ENCODE results near the gene RPS27L. TPM values are rescaled to one million over a fixed set of nuclear protein-coding genes. Genes with fewer than 3 reads are reported as not detected.
A peak's percentile ranks its signal among the peaks of the same experiment; 100 is the strongest.

The RPS27L gene
- total RNA-seq, 1 experiment from 2014 or later, result 77.0 TPM

- peak overlapping the region; percentile 87 for H2AFZ ChIP-seq
- H3K9me2 ChIP-seq (ENCODE audit: insufficient read depth), result no peaks in the 10 kb centered on the region
- ChIA-PET POLR2A (ENCODE audit: unreplicated experiment) (interaction anchor here (0.6 kb wide), 1 partner anchor 39 kb away, joined by 4 read pairs; no protein-coding TSS in a partner anchor), CTCF (interaction anchor here (0.6 kb wide), 1 partner anchor 88 kb away, joined by 6 read pairs; no protein-coding TSS in a partner anchor)
- peak overlapping the region; percentile 85 for H3K4me2 ChIP-seq
- H3F3A ChIP-seq (ENCODE audit: insufficient read depth, low read depth), result peaks cover 8% of the 10 kb centered on the region; the same call in 1 of the 2 replicates
- no TSS peak for BruUV-seq (replicated peaks)
- H3K4me1 ChIP-seq (replicated peaks; ENCODE audit: insufficient read depth), result peaks cover 36% of the 10 kb centered on the region
- H4K20me1 ChIP-seq (ENCODE audit: insufficient read depth), result no peaks in the 10 kb centered on the region
- no peak for TF ChIP-seq CTCF (conservative IDR thresholded peaks at IDR 0.05)
- no peak for TF ChIP-seq EZH2 (IDR thresholded peaks at IDR 0.05; ENCODE audit: low read depth)
- H3K9me3 ChIP-seq (ENCODE audit: insufficient read depth, low read depth), result no peaks in the 10 kb centered on the region
- H3K27ac ChIP-seq, result no peak overlapping the region
- H3K4me3 ChIP-seq, result peak overlapping the region; percentile 63; the same call in 1 of the 2 replicates
- H3K36me3 ChIP-seq (ENCODE audit: low read depth), result no peaks in the 10 kb centered on the region
- intact Hi-C loops (cut with micrococcal nuclease; ENCODE audit: unreplicated experiment), result loop anchor here (2.0 kb wide), 1 partner anchor 88 kb away; the partner anchor contains the start of gene APH1B
- H3K79me2 ChIP-seq (ENCODE audit: low read depth), result peaks cover 34% of the 10 kb centered on the region
- no peaks in the 10 kb centered on the region for H3K27me3 ChIP-seq (ENCODE audit: insufficient read depth, low read depth)
- DNase-seq, result no peak
Observed at GRCh38 chr15:63188247-63188925, 31.1 kb upstream of the RPS27L start.

- CTCF ChIA-PET, result no interaction called here
- BruUV-seq (replicated peaks), result no TSS peak
Observed at GRCh38 chr15:63187589-63188226, 30.4 kb upstream of the RPS27L start.

More at GRCh38 chr15:63187589-63188226, 30.4 kb upstream of the RPS27L start:
- Histone ChIP-seq H3K36me3 (ENCODE audit: low read depth) (no peaks in the 10 kb centered on the region), H3K4me3 (no peak overlapping the region), H3K9me2 (ENCODE audit: insufficient read depth) (no peaks in the 10 kb centered on the region), H3K9me3 (ENCODE audit: insufficient read depth, low read depth) (no peaks in the 10 kb centered on the region), H3K27me3 (ENCODE audit: insufficient read depth, low read depth) (no peaks in the 10 kb centered on the region), H3F3A (ENCODE audit: insufficient read depth, low read depth) (peaks cover 8% of the 10 kb centered on the region; the same call in 1 of the 2 replicates), H4K20me1 (ENCODE audit: insufficient read depth) (no peaks in the 10 kb centered on the region), H3K4me2 (no peak overlapping the region), H3K27ac (no peak overlapping the region), H3K4me1 (replicated peaks; ENCODE audit: insufficient read depth) (peaks cover 36% of the 10 kb centered on the region), H2AFZ (no peak overlapping the region), H3K79me2 (ENCODE audit: low read depth) (peaks cover 27% of the 10 kb centered on the region)
- no peak for DNase-seq
- TF ChIP-seq EZH2 (IDR thresholded peaks at IDR 0.05; ENCODE audit: low read depth), result no peak
- TF ChIP-seq CTCF (conservative IDR thresholded peaks at IDR 0.05), result no peak
- POLR2A ChIA-PET (ENCODE audit: unreplicated experiment), result interaction anchor here (0.6 kb wide), 1 partner anchor 38 kb away, joined by 4 read pairs; no protein-coding TSS in a partner anchor
- intact Hi-C loops (cut with micrococcal nuclease; ENCODE audit: unreplicated experiment), result loop anchor here (2.0 kb wide), 1 partner anchor 89 kb away; the partner anchor contains the start of gene APH1B
